OCI-LY7 (cell line): ENCODE results near the gene RFX3. TPM values are rescaled to one million over a fixed set of nuclear protein-coding genes. Genes with fewer than 3 reads are reported as not detected.

Experiments
- BruUV-seq: library from RNA; stranded (reverse); fragments of 400-500 nt; replicated peaks from 2 replicates; lab custom pipeline; 2021; lab: Mats Ljungman, UMichigan
- CTCF ChIA-PET: fragments of 300-600 bp; sonication (Branson Sonifier 250); formaldehyde crosslinking; loops from one replicate; lab custom pipeline; 2022; ENCODE audit warnings: antibody characterized with exemption; ENCODE audit not compliant: unreplicated experiment; lab: Charles Lee
- POLR2A ChIA-PET: fragments of 300-600 bp; sonication (Branson Sonifier 250); formaldehyde crosslinking; loops from one replicate; lab custom pipeline; 2022; ENCODE audit warnings: antibody characterized with exemption; lab: Charles Lee
- DNase-seq: peaks from one replicate; pipeline ENCODE4 v3.0.0-alpha.2; 2015; ENCODE audit warnings: low spot score
- H2AFZ ChIP-seq: fragments of 200-600 bp; sonication (generic), shearing (Covaris generic); 2 replicates; pipeline ENCODE4 v1.6.1; 2014; ENCODE audit warnings: mild to moderate bottlenecking, antibody characterized with exemption, low read length, moderate library complexity
- H3K27ac ChIP-seq: fragments of 200-600 bp; sonication (generic); 2 replicates; pipeline ENCODE4 v1.5.1; 2014; ENCODE audit warnings: mixed run types, low read depth, mild to moderate bottlenecking, moderate library complexity, low read length, inconsistent platforms; ENCODE audit not compliant: poor library complexity, severe bottlenecking
- H3K36me3 ChIP-seq: fragments of 200-600 bp; sonication (generic); 2 replicates; pipeline ENCODE4 v1.6.1; 2014; ENCODE audit warnings: mild to moderate bottlenecking, antibody characterized with exemption, low read length, moderate library complexity, mixed read lengths; ENCODE audit not compliant: insufficient read depth
- H3K4me1 ChIP-seq: fragments of 200-600 bp; sonication (generic); 2 replicates; pipeline ENCODE4 v1.5.1; 2014; ENCODE audit warnings: mild to moderate bottlenecking, low read length; ENCODE audit not compliant: insufficient read depth, poor library complexity, severe bottlenecking
- H3K4me2 ChIP-seq: fragments of 200-600 bp; sonication (generic); 2 replicates; pipeline ENCODE4 v1.6.1; 2014; ENCODE audit warnings: mild to moderate bottlenecking, low read length
- H3K4me3 ChIP-seq: fragments of 200-600 bp; sonication (generic); 2 replicates; pipeline ENCODE4 v1.5.1; 2014; ENCODE audit warnings: mild to moderate bottlenecking, low read depth, low read length; ENCODE audit not compliant: poor library complexity, severe bottlenecking
- H3K79me2 ChIP-seq: fragments of 200-600 bp; sonication (generic); 2 replicates; pipeline ENCODE4 v1.6.1; 2016; ENCODE audit warnings: low read depth, mild to moderate bottlenecking, low read length, moderate library complexity, mixed read lengths; ENCODE audit not compliant: insufficient read depth
- H3K9me2 ChIP-seq: fragments of 200-600 bp; sonication (generic); 2 replicates; pipeline ENCODE4 v1.6.1; 2016; ENCODE audit warnings: mild to moderate bottlenecking, low read length, mixed read lengths; ENCODE audit not compliant: insufficient read depth
- H3K9me3 ChIP-seq: fragments of 200-600 bp; sonication (generic); 2 replicates; pipeline ENCODE4 v1.6.1; 2014; ENCODE audit warnings: mild to moderate bottlenecking, mixed run types, low read length, mixed read lengths
- H4K20me1 ChIP-seq: fragments of 200-600 bp; sonication (generic); 2 replicates; pipeline ENCODE4 v1.6.1; 2014; ENCODE audit warnings: mild to moderate bottlenecking, antibody characterized with exemption, low read length, moderate library complexity, mixed read lengths; ENCODE audit not compliant: insufficient read depth
- CTCF ChIP-seq: fragments of 200-600 bp; sonication (generic); conservative IDR thresholded peaks from 2 replicates; pipeline ENCODE4 v1.5.1; 2014; ENCODE audit warnings: mild to moderate bottlenecking, antibody characterized with exemption, low read length, moderate library complexity, mixed read lengths
- EZH2phosphoT487 ChIP-seq: fragments of 200-600 bp; sonication (generic); IDR thresholded peaks from 2 replicates; pipeline ENCODE4 v1.6.1; 2018; ENCODE audit warnings: low read depth, borderline replicate concordance, mild to moderate bottlenecking, mixed run types, antibody characterized with exemption, low read length, moderate library complexity, mixed read lengths
- intact Hi-C: fragments of 100-400 bp; cut with micrococcal nuclease; formaldehyde crosslinking; loops from one replicate; pipeline ENCODE4 v1.10.0; 2022; ENCODE audit not compliant: unreplicated experiment
- total RNA-seq, 2 experiments: library from RNA; depleted of rRNA in 1 of 2; stranded (reverse); fragments of >200 nt in 1 of 2; shearing (Covaris generic) in 1 of 2; gene quantifications; 2 replicates each; pipeline ENCODE4 v1.2.3, GENCODE V29; 2014 to 2022

RFX3 gene
- total RNA-seq, 2 experiments from 2014 or later, result 6.9 to 18.1 TPM

- CTCF ChIA-PET, result no interaction called here
- no peaks in the 10 kb centered on the region for H4K20me1 ChIP-seq
- no peaks in the 10 kb centered on the region for H3K36me3 ChIP-seq
- H3K79me2 ChIP-seq, result no peaks in the 10 kb centered on the region
- BruUV-seq, result no TSS peak
- DNase-seq, result no peak
- no peak for TF ChIP-seq CTCF
- TF ChIP-seq EZH2phosphoT487, result no peak
- no peak overlapping the region for H3K4me2 ChIP-seq
- no peak overlapping the region for H3K27ac ChIP-seq
- no peak overlapping the region for H2AFZ ChIP-seq
- POLR2A ChIA-PET, result no interaction called here
- no peak overlapping the region for H3K4me3 ChIP-seq
- intact Hi-C loops, result loop anchor here (5.0 kb wide), 1 partner anchor 295 kb away; no protein-coding TSS in a partner anchor
- H3K9me2 ChIP-seq, result no peaks in the 10 kb centered on the region
- no peaks in the 10 kb centered on the region for H3K9me3 ChIP-seq
- no peaks in the 10 kb centered on the region for H3K4me1 ChIP-seq
Observed at GRCh38 chr9:3457175-3457574, 68.6 kb downstream of the RFX3 start.

GRCh38 chr9:3455717-3456116 lies 70.1 kb downstream of the RFX3 start:
- Histone ChIP-seq H3K9me3 (no peaks in the 10 kb centered on the region), H2AFZ (no peak overlapping the region), H3K4me3 (no peak overlapping the region), H3K36me3 (no peaks in the 10 kb centered on the region), H4K20me1 (no peaks in the 10 kb centered on the region), H3K4me1 (no peaks in the 10 kb centered on the region), H3K27ac (no peak overlapping the region), H3K79me2 (no peaks in the 10 kb centered on the region), H3K9me2 (no peaks in the 10 kb centered on the region), H3K4me2 (no peak overlapping the region)
- no peak for DNase-seq
- BruUV-seq, result no TSS peak
- no peak for TF ChIP-seq CTCF
- TF ChIP-seq EZH2phosphoT487, result no peak
- CTCF ChIA-PET, result no interaction called here
- intact Hi-C loops, result loop anchor here (5.0 kb wide), 1 partner anchor 297 kb away; no protein-coding TSS in a partner anchor
- POLR2A ChIA-PET, result interaction anchor here (1.2 kb wide), 1 partner anchor 178 kb away, joined by 5 read pairs; no protein-coding TSS in a partner anchor

- intact Hi-C loops, result loop anchor here (5.0 kb wide), 1 partner anchor 297 kb away; no protein-coding TSS in a partner anchor
- H3K4me3 ChIP-seq, result no peak overlapping the region
- H3K79me2 ChIP-seq, result no peaks in the 10 kb centered on the region
- H3K4me1 ChIP-seq, result no peaks in the 10 kb centered on the region
- no TSS peak for BruUV-seq
- no peaks in the 10 kb centered on the region for H4K20me1 ChIP-seq
- H3K9me2 ChIP-seq, result no peaks in the 10 kb centered on the region
- no peak for DNase-seq
- POLR2A ChIA-PET, result interaction anchor here (1.2 kb wide), 1 partner anchor 177 kb away, joined by 5 read pairs; no protein-coding TSS in a partner anchor
- TF ChIP-seq CTCF, result no peak
- TF ChIP-seq EZH2phosphoT487, result no peak
- no peak overlapping the region for H3K27ac ChIP-seq
- no peak overlapping the region for H2AFZ ChIP-seq
- H3K36me3 ChIP-seq, result no peaks in the 10 kb centered on the region
- H3K4me2 ChIP-seq, result no peak overlapping the region
- H3K9me3 ChIP-seq, result no peaks in the 10 kb centered on the region
- CTCF ChIA-PET, result no interaction called here
Observed at GRCh38 chr9:3455094-3455493, 70.7 kb downstream of the RFX3 start.
